HG03457 (cell line): Measurements from ENCODE around the gene TMEM39A.

Source experiments
- ATAC-seq: cut with Tn5 transposase; IDR thresholded peaks from one replicate; pipeline ENCODE4 v1.9.1; 2021; ENCODE audit warnings: moderate number of reproducible peaks; ENCODE audit not compliant: unreplicated experiment

Gene TMEM39A

GRCh38 chr3:119463171-119464169 is at the start of gene TMEM39A:
TSS of gene TMEM39A (minus strand) at chr3:119463615. CDS start at chr3:119462074, 1,541 bp downstream.
- ATAC-seq, result peak; percentile 84

DNA sequence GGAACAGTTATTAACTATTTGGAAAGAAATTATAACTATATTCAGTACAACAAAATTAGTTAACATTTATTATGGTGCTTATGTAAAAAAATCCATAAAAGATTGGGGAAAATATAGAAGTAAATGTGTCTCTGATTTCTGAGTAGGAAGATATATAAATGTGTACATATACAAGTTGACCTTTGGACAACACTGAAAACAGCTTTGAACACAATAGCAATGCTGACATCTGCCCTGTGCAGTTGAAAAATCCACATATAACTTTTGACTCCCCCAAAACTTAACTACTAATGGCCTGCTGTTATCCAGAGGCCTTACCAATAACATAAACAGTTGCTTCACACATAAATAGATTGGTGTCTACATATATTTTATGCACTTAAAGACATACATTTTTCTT is 47.3 kb upstream of the TMEM39A start:
- ATAC-seq, result no peak

DNA sequence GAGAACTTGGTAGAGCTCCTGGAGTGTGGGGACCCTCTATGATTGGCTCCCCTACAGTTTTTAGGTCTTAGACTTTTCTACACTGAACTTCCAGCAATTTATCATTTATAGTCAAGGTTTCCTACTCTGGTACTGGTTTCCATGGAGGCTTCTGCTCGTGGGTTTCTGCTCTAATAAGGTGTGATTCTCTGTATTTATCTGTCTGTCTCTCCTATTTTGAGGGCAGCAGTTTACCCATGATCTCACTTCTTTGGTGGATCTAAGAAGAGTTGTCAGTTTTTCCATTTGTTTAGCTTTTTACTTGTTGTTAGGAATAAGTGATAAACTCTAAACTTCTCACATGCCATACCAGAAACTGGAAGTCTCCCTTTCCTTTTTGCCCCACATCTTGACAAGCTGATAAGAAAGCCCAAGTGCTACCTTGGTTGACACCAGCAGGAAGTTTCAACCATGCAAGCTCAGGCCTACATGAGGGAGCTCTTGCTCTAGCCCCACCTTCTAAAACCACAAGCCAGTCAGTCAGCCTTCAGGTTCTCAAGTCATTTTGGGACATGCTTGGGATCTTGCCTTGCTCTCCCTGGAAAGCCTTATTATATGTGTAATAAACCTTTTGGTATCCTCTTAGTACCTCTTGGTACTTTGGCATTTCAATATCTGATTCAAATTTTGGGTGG is 44.9 kb upstream of the TMEM39A start:
- no peak for ATAC-seq

- ATAC-seq, result no peak
These were observed 44.0 kb upstream of the TMEM39A start for GRCh38 chr3:119507404-119507803.

DNA sequence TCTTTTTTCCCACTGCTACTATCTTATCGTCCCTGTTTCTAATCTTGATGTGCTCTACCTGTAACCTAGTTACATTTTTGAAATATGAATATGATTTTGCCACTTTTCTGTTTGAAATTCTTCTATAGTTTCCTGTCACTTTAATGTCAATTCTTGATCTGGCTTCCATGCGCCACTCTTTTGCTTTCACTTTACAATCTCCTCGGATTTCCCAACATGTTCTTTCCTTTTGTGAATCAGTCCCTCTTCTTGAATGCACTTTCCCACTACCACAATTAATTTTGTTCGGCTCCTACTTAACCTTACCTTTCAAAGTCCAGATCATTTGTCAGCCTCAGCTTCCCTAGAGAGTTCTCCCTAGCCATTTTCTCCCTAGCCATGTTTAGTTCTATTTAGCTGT is 43.2 kb upstream of the TMEM39A start:
- ATAC-seq, result no peak

- no peak for ATAC-seq
These were observed 37.5 kb upstream of the TMEM39A start for GRCh38 chr3:119500901-119501300.

- no peak for ATAC-seq
These were observed 36.9 kb upstream of the TMEM39A start for GRCh38 chr3:119500265-119500664.

DNA sequence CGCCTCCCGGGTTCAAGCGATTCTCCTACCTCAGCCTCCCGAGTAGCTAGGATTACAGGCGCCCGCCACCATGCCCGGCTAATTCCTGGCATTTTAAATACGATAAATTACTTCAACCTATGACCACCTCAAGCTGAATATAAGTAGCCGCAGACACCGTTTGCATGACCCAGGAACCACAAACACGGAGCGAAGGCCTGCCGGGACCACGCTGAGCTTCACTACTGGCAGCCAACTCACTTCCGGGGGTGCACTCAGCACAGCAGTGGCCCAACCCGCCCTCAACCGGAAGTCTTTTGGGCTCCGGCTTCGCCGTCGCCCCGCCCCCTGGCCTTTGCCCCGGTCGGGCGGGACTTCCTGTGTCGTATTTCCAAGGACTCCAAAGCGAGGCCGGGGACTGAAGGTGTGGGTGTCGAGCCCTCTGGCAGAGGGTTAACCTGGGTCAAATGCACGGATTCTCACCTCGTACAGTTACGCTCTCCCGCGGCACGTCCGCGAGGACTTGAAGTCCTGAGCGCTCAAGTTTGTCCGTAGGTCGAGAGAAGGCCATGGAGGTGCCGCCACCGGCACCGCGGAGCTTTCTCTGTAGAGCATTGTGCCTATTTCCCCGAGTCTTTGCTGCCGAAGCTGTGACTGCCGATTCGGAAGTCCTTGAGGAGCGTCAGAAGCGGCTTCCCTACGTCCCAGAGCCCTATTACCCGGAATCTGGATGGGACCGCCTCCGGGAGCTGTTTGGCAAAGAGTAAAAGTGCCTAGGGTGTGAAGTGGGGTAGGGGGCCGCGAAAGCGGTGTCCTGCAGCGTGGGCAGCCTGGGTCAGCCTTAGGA is 35.0 kb upstream of the TMEM39A start, which contains the start of gene TIMMDC1:
TSS of gene TIMMDC1 (plus strand) at position 362 of the 826 bp plus-strand sequence. CDS start at position 549, 187 bp downstream.
- peak; percentile 97 for ATAC-seq

DNA sequence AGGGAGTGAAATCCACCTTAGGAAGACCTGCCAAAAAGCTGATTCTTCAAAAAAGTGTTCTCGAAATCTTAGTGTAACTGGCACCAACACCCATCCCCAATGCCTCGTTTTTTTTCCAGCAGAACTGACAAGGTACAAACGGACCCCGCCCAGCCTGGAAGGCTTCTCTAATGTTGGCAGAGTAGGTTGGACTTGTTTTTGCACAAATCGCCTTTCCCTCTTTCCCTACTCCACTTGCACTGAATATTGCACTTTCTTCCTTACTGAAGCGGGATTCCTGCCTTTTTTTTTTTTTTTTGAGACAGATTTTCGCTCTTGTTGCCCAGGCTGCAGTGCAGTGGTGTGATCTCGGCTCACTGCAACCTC is 34.4 kb upstream of the TMEM39A start:
- no peak for ATAC-seq

- no peak for ATAC-seq
These were observed 31.2 kb upstream of the TMEM39A start for GRCh38 chr3:119494597-119494996.

GRCh38 chr3:119492810-119493209 is 29.4 kb upstream of the TMEM39A start:
- ATAC-seq, result no peak

DNA sequence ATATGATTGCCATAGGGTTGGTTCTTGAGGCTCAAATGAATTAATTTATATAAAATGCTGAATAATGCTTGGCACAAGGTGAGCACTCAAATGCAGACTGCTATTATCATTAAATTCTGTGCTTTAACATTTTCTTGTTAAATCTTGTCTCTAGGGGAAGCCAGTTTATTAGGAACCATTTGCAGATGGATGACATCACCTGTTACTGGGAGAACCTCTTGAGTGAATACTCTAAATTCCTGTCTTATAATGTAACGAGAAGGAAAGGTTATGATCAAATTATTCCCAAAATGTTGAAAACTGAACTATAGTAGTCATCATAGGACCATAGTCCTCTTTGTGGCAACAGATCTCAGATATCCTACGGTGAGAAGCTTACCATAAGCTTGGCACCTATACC is 28.7 kb upstream of the TMEM39A start:
- no peak for ATAC-seq

DNA sequence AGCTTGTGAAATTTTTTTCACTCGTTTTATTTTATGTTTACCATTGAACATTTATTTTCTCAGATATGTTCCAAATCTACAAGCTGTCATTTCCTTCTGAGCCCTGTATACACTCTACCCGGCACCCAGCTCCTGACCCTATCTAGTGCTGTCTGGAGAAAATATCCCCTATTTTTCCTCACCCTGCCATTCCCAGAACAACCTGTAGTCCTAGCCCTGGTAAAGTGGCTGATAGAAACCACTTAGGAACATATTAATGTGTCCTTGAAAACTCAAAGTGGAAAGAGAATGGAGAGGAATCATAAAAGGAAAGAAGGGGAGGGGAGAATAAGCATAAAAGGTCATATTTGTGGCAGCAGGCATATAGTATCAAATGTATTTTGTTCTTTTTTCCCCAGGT is 26.7 kb upstream of the TMEM39A start:
- ATAC-seq, result no peak

DNA sequence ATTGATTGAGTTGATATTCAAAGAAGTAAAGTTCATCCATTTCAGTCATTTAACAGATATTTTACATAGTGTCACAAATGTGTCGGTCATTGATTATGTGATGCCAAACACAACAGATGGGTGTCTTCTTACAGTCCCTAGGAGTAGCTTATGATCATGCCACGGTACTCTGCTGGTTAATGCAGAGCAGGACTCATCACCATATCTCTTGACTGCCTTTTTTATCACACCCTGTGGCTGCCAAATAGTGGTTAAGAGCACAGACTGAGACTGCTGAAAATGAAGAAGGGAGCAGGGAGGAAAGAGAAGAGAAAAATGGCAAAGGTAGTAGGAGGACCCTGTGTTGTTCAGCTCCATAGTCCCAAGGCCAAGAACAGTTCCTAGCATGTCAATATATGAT is 22.1 kb upstream of the TMEM39A start:
- no peak for ATAC-seq

DNA sequence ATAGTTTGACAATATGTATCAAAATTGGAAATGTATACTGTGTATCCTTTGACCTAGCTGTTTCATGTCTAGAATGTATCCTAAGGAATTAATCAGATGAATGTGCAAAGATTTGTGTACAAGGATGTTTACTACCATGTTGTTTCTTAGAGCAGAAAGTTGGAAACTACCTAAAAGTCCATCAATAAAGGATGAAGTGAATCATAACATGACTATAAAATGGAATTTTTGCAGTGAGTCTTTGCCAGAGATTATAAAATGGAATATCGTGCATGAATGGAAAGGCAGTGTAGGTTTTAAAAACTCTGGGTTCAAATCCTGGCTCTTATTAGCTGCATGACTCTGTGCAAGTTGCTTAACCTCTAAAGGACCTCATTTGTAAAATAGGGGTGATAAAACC is 19.7 kb upstream of the TMEM39A start:
- ATAC-seq, result no peak

DNA sequence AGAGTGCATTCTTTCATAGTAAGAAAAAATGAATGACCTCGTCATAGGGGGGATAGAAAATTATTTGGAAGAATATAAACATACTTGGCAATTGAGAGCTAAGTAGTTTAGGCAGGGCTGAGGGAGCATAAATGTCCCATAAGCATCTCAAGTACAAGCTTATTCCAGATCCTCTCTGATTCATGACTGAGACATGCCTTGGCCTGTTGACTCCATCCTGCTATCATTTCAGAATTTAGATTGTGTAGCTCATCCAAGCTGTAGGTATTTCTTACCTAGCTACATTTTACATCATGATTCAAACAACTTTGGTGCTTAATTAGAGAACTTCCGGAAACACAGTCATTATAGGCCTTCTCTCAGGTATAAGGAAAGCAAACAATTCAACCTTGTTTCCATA is 17.7 kb upstream of the TMEM39A start:
- no peak for ATAC-seq

DNA sequence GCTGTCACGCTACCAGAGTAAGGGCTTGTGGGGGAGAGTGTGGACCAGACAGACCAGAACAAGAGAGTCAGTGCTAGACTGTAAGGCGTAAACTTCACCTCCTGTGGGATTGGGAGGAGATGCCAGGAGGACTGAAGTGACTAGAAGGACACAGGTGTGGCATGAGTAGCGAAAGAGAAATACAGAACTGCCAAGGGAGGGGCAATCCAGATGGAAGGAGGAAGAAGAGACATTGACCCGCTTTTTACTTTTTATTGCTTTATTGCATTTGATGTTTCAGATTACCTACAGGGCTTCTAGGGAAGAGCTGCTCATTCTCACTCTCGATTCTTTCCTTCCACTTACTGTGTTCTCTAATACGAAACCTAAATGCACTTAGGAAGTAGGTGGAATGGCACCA is 7.5 kb upstream of the TMEM39A start:
- ATAC-seq, result no peak

GRCh38 chr3:119469418-119470189 is 6.2 kb upstream of the TMEM39A start:
- ATAC-seq, result no peak

DNA sequence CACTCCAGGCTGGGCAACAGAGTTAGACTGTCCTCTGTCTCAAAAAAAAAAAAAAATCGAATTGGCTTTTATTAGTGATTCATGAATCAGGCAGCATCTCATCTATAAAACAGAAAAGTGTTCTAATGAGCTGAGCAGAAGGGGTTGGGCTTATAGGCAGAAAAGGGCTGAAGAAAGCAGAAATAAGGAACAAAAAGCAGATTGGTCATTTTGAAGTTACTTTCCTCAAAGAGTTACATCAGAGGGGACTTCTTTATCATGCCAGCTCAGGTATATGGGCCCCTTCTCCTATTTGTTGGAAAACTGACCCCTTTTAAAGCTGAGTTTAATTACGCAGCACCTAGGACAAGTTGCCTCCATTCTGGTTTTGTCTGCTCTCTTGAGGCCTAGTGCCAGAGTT is 4.6 kb upstream of the TMEM39A start:
- no peak for ATAC-seq

- no peak for ATAC-seq
These were observed 6.2 kb downstream of the TMEM39A start for GRCh38 chr3:119457246-119457645.
